ENCODE data around the gene RBMS2. TPM values are rescaled to one million over a fixed set of nuclear protein-coding genes. Genes with fewer than 3 reads are reported as not detected.
A peak's percentile ranks its signal among the peaks of the same experiment; 100 is the strongest.

RBMS2 gene
- total RNA-seq, 1 experiment from 2014 or later: 18.2 TPM

DNA sequence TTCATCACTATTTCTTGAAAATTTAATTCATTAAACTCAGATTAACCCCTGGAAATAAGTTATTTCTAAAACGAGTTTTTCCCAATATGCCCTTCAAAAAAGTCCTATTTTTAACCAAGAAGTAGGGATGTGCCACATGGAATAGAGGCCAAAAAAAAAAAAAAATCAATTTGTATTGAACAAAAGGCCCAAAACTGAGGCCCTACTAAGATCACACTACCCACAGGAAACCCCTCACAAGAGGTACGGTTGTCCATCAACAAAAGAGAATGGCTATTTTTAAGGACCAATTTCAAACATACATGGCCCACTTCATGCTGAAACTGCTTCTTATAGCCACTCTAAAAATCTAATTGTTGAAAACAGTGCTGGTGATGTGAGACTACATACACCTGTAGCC is 116.0 kb downstream of the RBMS2 start:
- in situ Hi-C loops (cut with HindIII; ENCODE audit: low pct_unique_long_range_greater_than_20kb, low sequenced_read_pairs): no loop called here
- H3K9me3 ChIP-seq (ENCODE audit: control insufficient read depth, insufficient read depth, low read depth, low read length): no peaks in the 10 kb centered on the region
- intact Hi-C loops (cut with micrococcal nuclease; ENCODE audit: unreplicated experiment): no loop called here
- H3K27me3 ChIP-seq (ENCODE audit: control insufficient read depth, insufficient read depth, low read length): no peaks in the 10 kb centered on the region
- H3K36me3 ChIP-seq (ENCODE audit: control insufficient read depth, insufficient read depth, low read length): peaks cover 14% of the 10 kb centered on the region
- DNase-seq (ENCODE audit: low read depth, low spot score) (no peak), ATAC-seq (no peak)
- peaks cover 26% of the 10 kb centered on the region for H3K4me1 ChIP-seq (ENCODE audit: control insufficient read depth, insufficient read depth, low read length)
- H3K27ac ChIP-seq (ENCODE audit: low read length): peak overlapping the region; percentile 96
- no TSS peak for BruUV-seq (replicated peaks)
- ChIA-PET CTCF (interaction anchor here (0.5 kb wide), 1 partner anchor 1344 kb away, joined by 5 read pairs; no protein-coding TSS in a partner anchor), POLR2A (interaction anchor here (0.7 kb wide), 1 partner anchor 168 kb away, joined by 4 read pairs; no protein-coding TSS in a partner anchor)
- H3K4me3 ChIP-seq (ENCODE audit: low read depth in 2 of 2, low read length in 2 of 2): no peak overlapping the region
- TF ChIP-seq, protein P1, sequence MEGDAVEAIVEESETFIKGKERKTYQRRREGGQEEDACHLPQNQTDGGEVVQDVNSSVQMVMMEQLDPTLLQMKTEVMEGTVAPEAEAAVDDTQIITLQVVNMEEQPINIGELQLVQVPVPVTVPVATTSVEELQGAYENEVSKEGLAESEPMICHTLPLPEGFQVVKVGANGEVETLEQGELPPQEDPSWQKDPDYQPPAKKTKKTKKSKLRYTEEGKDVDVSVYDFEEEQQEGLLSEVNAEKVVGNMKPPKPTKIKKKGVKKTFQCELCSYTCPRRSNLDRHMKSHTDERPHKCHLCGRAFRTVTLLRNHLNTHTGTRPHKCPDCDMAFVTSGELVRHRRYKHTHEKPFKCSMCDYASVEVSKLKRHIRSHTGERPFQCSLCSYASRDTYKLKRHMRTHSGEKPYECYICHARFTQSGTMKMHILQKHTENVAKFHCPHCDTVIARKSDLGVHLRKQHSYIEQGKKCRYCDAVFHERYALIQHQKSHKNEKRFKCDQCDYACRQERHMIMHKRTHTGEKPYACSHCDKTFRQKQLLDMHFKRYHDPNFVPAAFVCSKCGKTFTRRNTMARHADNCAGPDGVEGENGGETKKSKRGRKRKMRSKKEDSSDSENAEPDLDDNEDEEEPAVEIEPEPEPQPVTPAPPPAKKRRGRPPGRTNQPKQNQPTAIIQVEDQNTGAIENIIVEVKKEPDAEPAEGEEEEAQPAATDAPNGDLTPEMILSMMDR (IDR thresholded peaks at IDR 0.05): no peak
- TF ChIP-seq SIN3A (IDR thresholded peaks at IDR 0.05; ENCODE audit: borderline replicate concordance, insufficient read depth, low read depth, low read length): no peak
- TF ChIP-seq TCF7L2 (IDR thresholded peaks at IDR 0.05; ENCODE audit: low read depth, low read length): no peak
- TF ChIP-seq, protein P2, sequence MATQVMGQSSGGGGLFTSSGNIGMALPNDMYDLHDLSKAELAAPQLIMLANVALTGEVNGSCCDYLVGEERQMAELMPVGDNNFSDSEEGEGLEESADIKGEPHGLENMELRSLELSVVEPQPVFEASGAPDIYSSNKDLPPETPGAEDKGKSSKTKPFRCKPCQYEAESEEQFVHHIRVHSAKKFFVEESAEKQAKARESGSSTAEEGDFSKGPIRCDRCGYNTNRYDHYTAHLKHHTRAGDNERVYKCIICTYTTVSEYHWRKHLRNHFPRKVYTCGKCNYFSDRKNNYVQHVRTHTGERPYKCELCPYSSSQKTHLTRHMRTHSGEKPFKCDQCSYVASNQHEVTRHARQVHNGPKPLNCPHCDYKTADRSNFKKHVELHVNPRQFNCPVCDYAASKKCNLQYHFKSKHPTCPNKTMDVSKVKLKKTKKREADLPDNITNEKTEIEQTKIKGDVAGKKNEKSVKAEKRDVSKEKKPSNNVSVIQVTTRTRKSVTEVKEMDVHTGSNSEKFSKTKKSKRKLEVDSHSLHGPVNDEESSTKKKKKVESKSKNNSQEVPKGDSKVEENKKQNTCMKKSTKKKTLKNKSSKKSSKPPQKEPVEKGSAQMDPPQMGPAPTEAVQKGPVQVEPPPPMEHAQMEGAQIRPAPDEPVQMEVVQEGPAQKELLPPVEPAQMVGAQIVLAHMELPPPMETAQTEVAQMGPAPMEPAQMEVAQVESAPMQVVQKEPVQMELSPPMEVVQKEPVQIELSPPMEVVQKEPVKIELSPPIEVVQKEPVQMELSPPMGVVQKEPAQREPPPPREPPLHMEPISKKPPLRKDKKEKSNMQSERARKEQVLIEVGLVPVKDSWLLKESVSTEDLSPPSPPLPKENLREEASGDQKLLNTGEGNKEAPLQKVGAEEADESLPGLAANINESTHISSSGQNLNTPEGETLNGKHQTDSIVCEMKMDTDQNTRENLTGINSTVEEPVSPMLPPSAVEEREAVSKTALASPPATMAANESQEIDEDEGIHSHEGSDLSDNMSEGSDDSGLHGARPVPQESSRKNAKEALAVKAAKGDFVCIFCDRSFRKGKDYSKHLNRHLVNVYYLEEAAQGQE (IDR thresholded peaks at IDR 0.05; ENCODE audit: insufficient read depth in 1 of 2, low read depth in 2 of 2, low read length in 1 of 2): no peak
- TF ChIP-seq POLR2AphosphoS5 (IDR thresholded peaks at IDR 0.05; ENCODE audit: low read depth, low read length): no peak

DNA sequence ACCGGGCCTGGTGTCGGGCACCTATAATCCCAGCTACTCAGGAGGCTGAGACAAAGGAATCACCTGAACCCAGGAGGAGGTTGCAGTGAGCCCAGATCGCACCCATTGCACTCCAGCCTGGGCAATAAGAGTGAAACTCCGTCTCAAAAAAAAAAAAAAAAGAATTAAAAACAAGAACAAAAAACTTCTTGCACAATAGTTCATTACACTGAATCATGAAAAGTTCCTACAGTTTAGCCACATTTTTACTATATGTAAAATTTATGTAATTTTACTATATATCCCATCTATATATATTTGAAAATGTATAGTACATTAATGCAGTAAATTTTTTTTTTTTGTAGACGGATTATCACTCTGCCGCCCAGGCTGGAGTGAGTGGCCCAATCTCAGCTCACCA is 119.6 kb downstream of the RBMS2 start:
- no peak for ATAC-seq
- no peak for DNase-seq (ENCODE audit: low read depth, low spot score)
- in situ Hi-C loops (cut with HindIII; ENCODE audit: low pct_unique_long_range_greater_than_20kb, low sequenced_read_pairs): no loop called here
- no peaks in the 10 kb centered on the region for H3K27me3 ChIP-seq (ENCODE audit: control insufficient read depth, insufficient read depth, low read length)
- TF ChIP-seq, protein P1 (IDR thresholded peaks at IDR 0.05): no peak
- no peak for TF ChIP-seq TCF7L2 (IDR thresholded peaks at IDR 0.05; ENCODE audit: low read depth, low read length)
- TF ChIP-seq SIN3A (IDR thresholded peaks at IDR 0.05; ENCODE audit: borderline replicate concordance, insufficient read depth, low read depth, low read length): no peak
- no peak for TF ChIP-seq POLR2AphosphoS5 (IDR thresholded peaks at IDR 0.05; ENCODE audit: low read depth, low read length)
- TF ChIP-seq, protein P2 (IDR thresholded peaks at IDR 0.05; ENCODE audit: insufficient read depth in 1 of 2, low read depth in 2 of 2, low read length in 1 of 2): no peak
- BruUV-seq (replicated peaks): no TSS peak
- H3K4me1 ChIP-seq (ENCODE audit: control insufficient read depth, insufficient read depth, low read length): peaks cover 26% of the 10 kb centered on the region
- H3K27ac ChIP-seq (ENCODE audit: low read length): no peak overlapping the region
- POLR2A ChIA-PET: no interaction called here
- CTCF ChIA-PET: no interaction called here
- H3K4me3 ChIP-seq (ENCODE audit: low read depth in 2 of 2, low read length in 2 of 2): no peak overlapping the region
- no peaks in the 10 kb centered on the region for H3K9me3 ChIP-seq (ENCODE audit: control insufficient read depth, insufficient read depth, low read depth, low read length)
- intact Hi-C loops (cut with micrococcal nuclease; ENCODE audit: unreplicated experiment): no loop called here
- H3K36me3 ChIP-seq (ENCODE audit: control insufficient read depth, insufficient read depth, low read length): peaks cover 41% of the 10 kb centered on the region

All from Panc1 (cell line).